ENCODE measurements around the gene FHOD1.

GRCh38 chr16:67204076-67204475, 43.2 kb downstream of the FHOD1 start:
- TF ChIP-seq FOXP2 (optimal IDR thresholded peaks at IDR 0.05; ENCODE audit: borderline replicate concordance, extremely low read depth, extremely low read length, insufficient read depth) (no peak), TAF1 (IDR thresholded peaks at IDR 0.05; ENCODE audit: borderline replicate concordance, insufficient read depth, low read length) (no peak), POLR2AphosphoS5 (IDR thresholded peaks at IDR 0.05; ENCODE audit: low read depth, low read length) (no peak)

All from PFSK-1 (cell line).